SKM-1 (cell line): ENCODE measurements around the gene RPS27L.

ENCODE experiments used
- DNase-seq: peaks from one replicate; lab custom pipeline; 2025; ENCODE audit not compliant: unreplicated experiment; lab: John Stamatoyannopoulos, UW

The RPS27L gene

GRCh38 chr15:63157118-63157843 lies at the start of gene RPS27L:
RPS27L (minus strand) TSS chr15:63157477; CDS start chr15:63157405, 72 bp downstream.
- peak; percentile 75 for DNase-seq

- no peak for DNase-seq
Measured at GRCh38 chr15:63206079-63206478, 48.8 kb upstream of the RPS27L start.

GRCh38 chr15:63203451-63204090 lies 46.3 kb upstream of the RPS27L start:
- no peak for DNase-seq

- no peak for DNase-seq
Measured at GRCh38 chr15:63202861-63203260, 45.6 kb upstream of the RPS27L start.

- DNase-seq = no peak
Measured at GRCh38 chr15:63200464-63201249, 43.4 kb upstream of the RPS27L start.

DNA sequence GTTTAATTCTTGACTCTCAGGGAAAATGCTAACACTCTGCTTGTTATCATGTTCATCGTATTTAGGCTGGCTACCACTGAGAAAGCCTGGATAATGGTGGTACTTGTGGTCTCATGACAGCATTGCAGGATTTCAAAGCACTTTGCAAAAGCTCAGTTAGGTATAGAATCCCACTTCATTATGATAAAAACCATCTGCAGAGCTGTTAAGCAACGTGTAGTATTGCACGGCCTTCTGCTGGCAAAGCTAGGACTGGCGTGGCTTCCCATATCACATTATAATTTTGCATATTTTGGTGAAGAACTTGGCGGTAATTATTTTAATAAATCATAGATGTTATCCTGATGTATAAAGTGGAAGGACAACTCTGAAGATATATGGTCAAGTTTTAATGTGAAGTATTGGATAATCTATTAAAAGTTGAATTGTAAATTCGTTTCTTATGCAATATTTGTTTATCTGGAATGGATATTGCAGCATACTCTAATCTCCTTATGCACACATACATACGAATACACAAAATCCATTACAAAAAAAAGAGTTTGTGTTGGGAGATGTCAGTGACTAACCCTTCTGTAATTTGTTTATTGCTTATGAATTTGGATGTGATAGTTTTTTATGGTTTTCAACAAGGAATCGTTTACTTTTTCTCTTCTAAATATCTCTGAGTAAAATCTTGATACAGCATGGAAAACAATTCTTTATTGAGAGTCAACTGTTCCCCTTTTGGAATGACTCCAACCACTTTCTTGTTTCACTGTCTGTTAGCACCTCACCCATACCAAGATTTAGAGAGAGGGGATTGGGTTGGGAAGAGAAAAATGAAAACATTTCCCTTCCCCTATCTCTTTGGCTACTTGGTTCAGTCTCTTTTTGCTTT lies 41.3 kb upstream of the RPS27L start:
- no peak for DNase-seq

DNA sequence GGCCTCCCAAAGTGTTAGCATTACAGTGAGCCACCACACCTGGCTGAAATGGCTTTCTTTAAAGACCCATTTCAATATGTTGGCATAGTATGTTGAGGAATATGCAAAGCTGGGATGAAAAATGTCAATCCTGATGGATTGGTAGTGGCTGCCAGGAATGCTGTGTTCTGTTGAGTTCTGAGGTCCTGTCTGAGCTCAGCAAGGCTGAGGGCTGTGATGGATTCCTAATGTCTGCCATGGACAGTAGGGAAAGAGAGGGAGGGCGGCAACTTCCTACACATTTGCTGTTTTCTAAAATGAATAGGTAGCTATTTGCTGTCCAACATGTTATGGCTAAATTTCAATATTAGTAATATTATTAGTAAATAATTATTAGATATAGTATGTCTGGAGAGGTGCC lies 40.3 kb upstream of the RPS27L start:
- no peak for DNase-seq

- no peak for DNase-seq
Measured at GRCh38 chr15:63196842-63197241, 39.6 kb upstream of the RPS27L start.

DNA sequence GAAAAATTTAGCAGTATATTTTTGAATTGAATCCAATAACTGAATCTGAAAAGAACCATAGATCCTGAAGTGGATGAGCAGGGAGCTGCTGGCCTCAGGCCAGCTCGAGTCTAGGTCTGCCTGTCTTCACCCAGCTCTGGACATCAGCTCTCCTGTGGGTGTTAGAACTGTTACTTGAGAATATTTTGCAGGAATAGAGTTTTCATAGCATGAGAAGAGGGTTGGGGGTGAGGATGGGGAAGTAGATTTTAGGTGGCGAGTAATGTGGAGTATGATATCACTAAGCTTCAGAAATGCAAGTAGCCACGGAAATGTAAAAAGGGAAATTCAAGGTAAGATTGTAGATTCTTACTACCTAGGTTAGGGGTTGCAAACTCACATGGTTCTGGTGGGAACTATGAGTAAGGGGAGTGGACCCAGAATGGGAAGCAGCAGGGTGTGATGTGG lies 38.3 kb upstream of the RPS27L start:
- DNase-seq = peak; percentile 18

- DNase-seq = no peak
Measured at GRCh38 chr15:63194880-63195568, 37.7 kb upstream of the RPS27L start.

DNA sequence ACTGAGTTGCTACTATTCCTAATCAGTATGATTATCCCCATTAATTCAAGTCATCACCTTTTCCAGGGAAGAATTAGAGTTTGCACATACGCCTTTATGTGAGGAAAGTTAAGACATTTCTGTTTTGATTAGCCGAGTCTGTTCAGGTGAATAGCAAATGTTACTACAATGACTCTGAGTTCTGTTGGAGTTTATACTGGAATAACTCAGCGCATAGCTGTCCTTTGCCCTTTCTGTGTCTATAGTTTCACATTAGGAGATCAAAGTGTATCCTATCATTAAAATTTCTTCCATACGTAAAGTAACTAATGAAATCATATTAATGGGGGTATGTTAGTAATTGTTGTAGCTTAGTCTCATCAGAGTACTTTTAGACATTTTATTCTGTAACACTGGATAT lies 37.0 kb upstream of the RPS27L start:
- no peak for DNase-seq

DNA sequence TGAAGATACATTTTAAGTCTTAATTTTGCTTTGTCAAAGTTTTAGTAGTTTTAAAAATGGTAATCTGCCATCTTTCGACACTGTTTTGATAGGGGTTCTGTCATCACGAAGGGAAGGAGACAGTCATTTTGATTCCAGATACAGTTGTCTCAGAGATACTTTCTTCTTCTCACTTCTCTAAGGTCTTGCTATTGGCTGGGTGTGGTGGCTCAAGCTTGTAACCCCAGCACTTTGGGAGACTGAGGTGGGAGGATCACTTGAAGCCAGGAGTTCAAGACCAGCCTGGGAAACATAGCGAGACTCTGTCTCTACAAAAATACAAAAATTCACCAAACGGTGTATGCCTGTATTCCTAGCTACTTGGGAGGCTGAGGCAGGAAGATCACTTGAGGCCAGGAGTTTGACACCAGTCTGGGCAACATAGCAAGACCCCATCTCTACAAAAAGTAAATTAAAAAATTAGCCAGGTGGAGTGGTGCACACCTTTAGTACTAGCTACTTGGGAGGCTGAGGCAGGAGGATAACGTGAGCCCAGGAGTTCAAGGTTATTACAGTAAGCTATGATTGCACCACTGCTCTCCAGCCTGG lies 35.4 kb upstream of the RPS27L start:
- DNase-seq = no peak

DNA sequence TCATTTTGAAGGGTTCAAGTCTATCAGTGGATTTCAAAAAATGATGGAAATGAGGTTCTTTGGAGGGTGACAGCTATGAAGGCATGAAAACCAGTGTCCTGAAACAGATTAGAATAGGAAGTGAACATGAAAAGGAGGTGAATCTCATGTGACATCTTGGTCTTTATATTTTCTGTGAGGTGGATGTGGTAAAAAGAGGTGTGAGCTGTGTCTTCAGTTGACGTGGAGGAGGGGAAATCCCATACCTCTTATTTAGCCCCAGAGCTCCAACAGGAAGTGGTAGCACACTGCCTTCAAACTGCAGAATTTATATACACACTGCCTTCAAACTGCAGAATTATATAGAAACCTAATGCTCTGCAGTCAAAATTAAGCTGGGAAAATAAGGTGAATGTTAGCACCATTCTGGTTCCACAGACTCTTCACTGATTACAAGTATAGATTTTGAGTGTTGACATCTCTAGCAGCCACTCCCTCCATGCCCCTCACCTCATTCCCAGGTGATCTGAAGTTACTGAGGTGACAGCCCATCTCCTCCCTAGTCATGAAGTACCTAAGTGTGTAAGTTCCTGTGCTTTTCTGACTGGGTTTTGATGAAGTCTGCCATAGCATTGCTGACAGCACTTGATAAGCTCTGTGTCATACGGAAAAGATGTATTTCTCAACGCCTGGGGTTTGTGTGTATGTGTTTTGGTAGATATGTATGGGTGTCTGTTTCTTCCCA lies 34.8 kb upstream of the RPS27L start:
- DNase-seq = no peak

DNA sequence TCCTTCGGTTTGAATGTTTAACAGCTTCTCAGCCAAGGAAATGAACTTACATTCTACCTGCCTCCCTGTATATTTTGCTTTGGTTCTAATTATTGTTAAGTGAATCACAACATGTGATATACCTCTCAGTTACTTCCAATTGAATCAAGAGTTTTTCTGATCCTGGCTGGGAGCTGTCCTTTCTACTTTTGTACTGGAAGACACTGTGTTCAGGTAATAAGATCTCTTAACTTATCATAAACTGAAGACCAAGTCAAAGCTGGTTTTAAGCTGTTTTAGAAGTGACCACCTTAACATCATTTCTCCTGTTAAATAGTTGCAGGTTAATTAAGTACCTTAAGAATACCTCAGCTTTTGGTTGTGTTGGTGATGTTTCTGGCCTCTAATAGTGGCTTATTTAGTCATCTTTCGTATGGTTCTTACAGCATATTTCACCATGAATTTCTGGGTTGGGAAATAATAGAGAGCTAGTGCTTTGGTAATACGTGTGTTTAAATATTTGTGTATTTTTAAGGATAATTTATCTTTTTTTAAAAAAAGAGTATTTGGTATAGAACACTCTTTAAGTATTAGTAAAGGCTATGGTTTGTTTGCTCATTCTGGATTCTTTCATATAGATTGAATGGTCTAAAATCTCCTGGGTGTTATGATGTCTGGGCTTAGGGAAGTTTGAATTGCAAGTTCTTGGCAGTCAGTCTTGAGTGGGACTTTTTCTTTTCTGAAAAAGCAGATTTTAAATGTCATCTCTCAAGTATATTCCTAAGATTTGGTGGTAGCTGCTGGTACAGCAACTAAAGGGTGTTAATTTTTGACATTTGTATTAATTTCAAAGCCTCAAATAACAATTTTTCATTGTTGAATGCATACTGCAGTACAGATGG lies 33.7 kb upstream of the RPS27L start:
- DNase-seq = no peak

GRCh38 chr15:63189941-63190768 lies 32.9 kb upstream of the RPS27L start:
- DNase-seq = peak; percentile 60

GRCh38 chr15:63188926-63189871 lies 31.9 kb upstream of the RPS27L start, which contains the start of gene RAB8B:
RAB8B (plus strand) TSS chr15:63189606; CDS start chr15:63189625, 19 bp downstream.
- DNase-seq = peak; percentile 85
